ENCODE data around the gene CLPTM1L.

GRCh38 chr5:1387876-1388275, 43.0 kb upstream of the CLPTM1L start:
- TF ChIP-seq CTCF (IDR thresholded peaks at IDR 0.05) (no peak), POLR2A (IDR thresholded peaks at IDR 0.05) (no peak)

Data from suprapubic skin (tissue), 3 donors.